ENCODE data around the gene SLC6A9. TPM values are rescaled to one million over a fixed set of nuclear protein-coding genes. Genes with fewer than 3 reads are reported as not detected.

Gene SLC6A9
- total and polyA plus RNA-seq, 4 donors, result 0.57 to 47.7 (median 3.6) TPM

- Histone ChIP-seq H3K27ac (ENCODE audit: low read depth in 1 of 2, low read length in 2 of 2) (no peak overlapping the region), H3K4me3 (ENCODE audit: low read depth in 1 of 3, low read length in 3 of 3) (no peak overlapping the region), H3K36me3 (ENCODE audit: control insufficient read depth in 4 of 4, insufficient read depth in 3 of 4, low read depth in 1 of 4, low read length in 3 of 4) (no peaks in the 10 kb centered on the region), H3K9me3 (ENCODE audit: control insufficient read depth in 4 of 4, low read length in 3 of 4) (no peaks in the 10 kb centered on the region), H3K27me3 (ENCODE audit: control insufficient read depth in 4 of 4, insufficient read depth in 4 of 4, low read length in 3 of 4) (no peaks in the 10 kb centered on the region), H3K4me1 (ENCODE audit: control insufficient read depth in 4 of 4, insufficient read depth in 4 of 4, low read length in 3 of 4) (peaks cover 2 to 12% (median 10%) of the 10 kb centered on the region in 4 donors), H3K9ac (ENCODE audit: low read depth in 1 of 2, low read length in 2 of 2) (no peak overlapping the region)
- WGBS, result 81% methylated on average over 1 of the region's 1 CpG
- DNase-seq (ENCODE audit: low spot score), result no peak
- no peak for TF ChIP-seq YY1 (IDR thresholded peaks at IDR 0.05)
- TF ChIP-seq SP1 (IDR thresholded peaks at IDR 0.05), result no peak
- no peak for TF ChIP-seq RAD21 (IDR thresholded peaks at IDR 0.05)
- TF ChIP-seq ZBTB33 (IDR thresholded peaks at IDR 0.05), result no peak
- no peak for TF ChIP-seq EGR1 (IDR thresholded peaks at IDR 0.05; ENCODE audit: low read depth in 2 of 2)
- TF ChIP-seq RXRA (IDR thresholded peaks at IDR 0.05), result no peak
Measured at GRCh38 chr1:44057293-44057692, 26.0 kb upstream of the SLC6A9 start.

- TF ChIP-seq ZBTB33 (IDR thresholded peaks at IDR 0.05) (no peak), NR2F2 (IDR thresholded peaks at IDR 0.05) (no peak), CTCF (IDR thresholded peaks at IDR 0.05; ENCODE audit: low read depth, low read length, missing input control) (no peak), RAD21 (IDR thresholded peaks at IDR 0.05) (no peak), YY1 (IDR thresholded peaks at IDR 0.05) (no peak), EGR1 (IDR thresholded peaks at IDR 0.05; ENCODE audit: low read depth in 2 of 2) (no peak), GABPA (IDR thresholded peaks at IDR 0.05 in 1 of 2, conservative IDR thresholded peaks at IDR 0.05 in 1 of 2) (no peak), REST (IDR thresholded peaks at IDR 0.05) (no peak), MAX (IDR thresholded peaks at IDR 0.05) (no peak), TAF1 (conservative IDR thresholded peaks at IDR 0.05) (no peak), JUND (IDR thresholded peaks at IDR 0.05) (no peak), FOXA2 (IDR thresholded peaks at IDR 0.05) (no peak), FOXA1 (IDR thresholded peaks at IDR 0.05) (no peak), HNF4G (IDR thresholded peaks at IDR 0.05) (no peak)
- H3K4me1 ChIP-seq (ENCODE audit: control insufficient read depth in 4 of 4, insufficient read depth in 4 of 4, low read length in 3 of 4), result no peaks in the 10 kb centered on the region
- no peak overlapping the region for H3K27ac ChIP-seq (ENCODE audit: low read depth in 1 of 2, low read length in 2 of 2)
- no peak overlapping the region for H3K9ac ChIP-seq (ENCODE audit: low read depth in 1 of 2, low read length in 2 of 2)
- H3K27me3 ChIP-seq (ENCODE audit: control insufficient read depth in 4 of 4, insufficient read depth in 4 of 4, low read length in 3 of 4), result no peaks in the 10 kb centered on the region
- no peaks in the 10 kb centered on the region for H3K36me3 ChIP-seq (ENCODE audit: control insufficient read depth in 4 of 4, insufficient read depth in 3 of 4, low read depth in 1 of 4, low read length in 3 of 4)
- 82% methylated on average over 2 of the region's 2 CpGs for WGBS
- no peak overlapping the region for H3K4me3 ChIP-seq (ENCODE audit: low read depth in 1 of 3, low read length in 3 of 3)
- DNase-seq (ENCODE audit: low spot score), result no peak
- H3K9me3 ChIP-seq (ENCODE audit: control insufficient read depth in 4 of 4, low read length in 3 of 4), result no peaks in the 10 kb centered on the region
Measured at GRCh38 chr1:44053394-44053793, 22.1 kb upstream of the SLC6A9 start.

Measured in liver (tissue), 9 donors.